Loucy (cell line): Measurements from ENCODE around the gene POLRMT.

Experiments used
- EZH2phosphoT487 ChIP-seq: fragments of 200-600 bp; IDR thresholded peaks from 2 replicates; pipeline ENCODE4 v1.6.1; 2018; ENCODE audit warnings: antibody characterized with exemption, mild to moderate bottlenecking, moderate library complexity, borderline replicate concordance
- TF ChIP-seq, protein P1 (sequence below): fragments of 200-600 bp; sonication (generic); conservative IDR thresholded peaks from 2 replicates; pipeline ENCODE4 v1.5.1; 2014; ENCODE audit warnings: mild to moderate bottlenecking, antibody characterized with exemption, low read length

- TF ChIP-seq, protein P1, sequence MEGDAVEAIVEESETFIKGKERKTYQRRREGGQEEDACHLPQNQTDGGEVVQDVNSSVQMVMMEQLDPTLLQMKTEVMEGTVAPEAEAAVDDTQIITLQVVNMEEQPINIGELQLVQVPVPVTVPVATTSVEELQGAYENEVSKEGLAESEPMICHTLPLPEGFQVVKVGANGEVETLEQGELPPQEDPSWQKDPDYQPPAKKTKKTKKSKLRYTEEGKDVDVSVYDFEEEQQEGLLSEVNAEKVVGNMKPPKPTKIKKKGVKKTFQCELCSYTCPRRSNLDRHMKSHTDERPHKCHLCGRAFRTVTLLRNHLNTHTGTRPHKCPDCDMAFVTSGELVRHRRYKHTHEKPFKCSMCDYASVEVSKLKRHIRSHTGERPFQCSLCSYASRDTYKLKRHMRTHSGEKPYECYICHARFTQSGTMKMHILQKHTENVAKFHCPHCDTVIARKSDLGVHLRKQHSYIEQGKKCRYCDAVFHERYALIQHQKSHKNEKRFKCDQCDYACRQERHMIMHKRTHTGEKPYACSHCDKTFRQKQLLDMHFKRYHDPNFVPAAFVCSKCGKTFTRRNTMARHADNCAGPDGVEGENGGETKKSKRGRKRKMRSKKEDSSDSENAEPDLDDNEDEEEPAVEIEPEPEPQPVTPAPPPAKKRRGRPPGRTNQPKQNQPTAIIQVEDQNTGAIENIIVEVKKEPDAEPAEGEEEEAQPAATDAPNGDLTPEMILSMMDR, result no peak
- TF ChIP-seq EZH2phosphoT487, result no peak
Measured at GRCh38 chr19:632579-633067, 714 bp downstream of the POLRMT start.
